HG03432 (cell line): Measurements from ENCODE around the gene MTF1.
A peak's percentile ranks its signal among the peaks of the same experiment; 100 is the strongest.
"Not testable (repeated sequence)": the region's sequence is repeated elsewhere in the genome, so short reads cannot be mapped to it uniquely, and the experiment has no call there.

Source experiments
- ATAC-seq: cut with Tn5 transposase; IDR thresholded peaks from one replicate; pipeline ENCODE4 v1.9.1; 2021; ENCODE audit warnings: mild to moderate bottlenecking, moderate library complexity; ENCODE audit not compliant: unreplicated experiment

Gene MTF1

GRCh38 chr1:37794372-37795339 lies 64.7 kb downstream of the MTF1 start:
- no peak for ATAC-seq

GRCh38 chr1:37793773-37794371 lies 65.5 kb downstream of the MTF1 start, which contains the start of gene MANEAL:
Gene MANEAL, plus strand, starts transcription at chr1:37793847. Its CDS starts 336 bp downstream, at chr1:37794183.
- ATAC-seq = peak; percentile 61

- ATAC-seq = no peak
Observed at GRCh38 chr1:37792943-37793686, 66.3 kb downstream of the MTF1 start.

GRCh38 chr1:37782491-37782890 lies 76.9 kb downstream of the MTF1 start:
- no peak for ATAC-seq

- ATAC-seq = no peak
Observed at GRCh38 chr1:37778654-37779053, 80.7 kb downstream of the MTF1 start.

- no peak for ATAC-seq
Observed at GRCh38 chr1:37776946-37777516, 82.4 kb downstream of the MTF1 start.

GRCh38 chr1:37771440-37771839 lies 88.0 kb downstream of the MTF1 start:
- ATAC-seq = not testable (repeated sequence)

GRCh38 chr1:37767488-37767887 lies 91.9 kb downstream of the MTF1 start:
- no peak for ATAC-seq

- no peak for ATAC-seq
Observed at GRCh38 chr1:37765916-37766664, 93.3 kb downstream of the MTF1 start.

- no peak for ATAC-seq
Observed at GRCh38 chr1:37764888-37765441, 94.4 kb downstream of the MTF1 start, which contains the start of gene EPHA10. Gene EPHA10, minus strand, starts transcription at chr1:37765120. Its CDS starts 54 bp downstream, at chr1:37765066.

- ATAC-seq = no peak
Observed at GRCh38 chr1:37764414-37764825, 95.0 kb downstream of the MTF1 start.

GRCh38 chr1:37763791-37764413 lies 95.5 kb downstream of the MTF1 start:
- ATAC-seq = no peak

GRCh38 chr1:37762516-37762915 lies 96.9 kb downstream of the MTF1 start:
- no peak for ATAC-seq

- no peak for ATAC-seq
Observed at GRCh38 chr1:37761416-37762095, 97.8 kb downstream of the MTF1 start.
